ENCODE measurements around the gene PGC. TPM values are rescaled to one million over a fixed set of nuclear protein-coding genes. Genes with fewer than 3 reads are reported as not detected.

Gene PGC
- total and polyA plus RNA-seq, 2 of the 8 experiments (the other 6 are each of a cell fraction or from before 2014, with no cell fraction given): 0.09 TPM; not detected in 1

GRCh38 chr6:41791305-41791704 is 44.1 kb upstream of the PGC start:
- no peak overlapping the region for H3K4me3 ChIP-seq (ENCODE audit: extremely low read depth in 1 of 4, insufficient read depth in 2 of 4, low read depth in 3 of 4, low read length in 4 of 4)
- peaks cover 0 to 1% of the 10 kb centered on the region in 2 experiments for H4K20me1 ChIP-seq (replicated peaks in 1 of 2; ENCODE audit: control insufficient read depth in 1 of 2, insufficient read depth in 2 of 2, low read length in 2 of 2)
- H3K27me3 ChIP-seq (replicated peaks in 1 of 4; ENCODE audit: control insufficient read depth in 3 of 4, extremely low read depth in 1 of 4, insufficient read depth in 3 of 4, low read length in 3 of 4): no peaks in the 10 kb centered on the region
- H3K4me2 ChIP-seq (ENCODE audit: insufficient read depth in 1 of 2, low read depth in 2 of 2, low read length in 2 of 2): no peak overlapping the region
- no peak overlapping the region for H3K23ac ChIP-seq (ENCODE audit: insufficient read length)
- no peak overlapping the region for H3K56ac ChIP-seq (replicated peaks; ENCODE audit: insufficient read length, low read depth, low read length)
- H4K5ac ChIP-seq (ENCODE audit: insufficient read length, low read depth, low read length): no peak overlapping the region
- no peak overlapping the region for H2BK20ac ChIP-seq (ENCODE audit: low read length)
- no peak overlapping the region for H3K4ac ChIP-seq (replicated peaks; ENCODE audit: insufficient read length, low read depth, low read length)
- WGBS, 2 experiments (ENCODE audit: extremely low coverage in 1 of 2, insufficient coverage in 1 of 2, insufficient read length in 1 of 2, insufficient replicate concordance in 2 of 2, low coverage in 1 of 2, low lambda C conversion rate in 2 of 2, missing lambda C conversion rate in 1 of 2): 88% methylated on average over 1 of the region's 1 CpG; no CpG with 5 or more reads in 1 of the 2 experiments
- H2BK15ac ChIP-seq (ENCODE audit: low read length): no peak overlapping the region
- peaks cover 5% of the 10 kb centered on the region for H3K23me2 ChIP-seq (ENCODE audit: low read depth, low read length)
- H3K36me3 ChIP-seq (ENCODE audit: control insufficient read depth in 2 of 4, insufficient read depth in 4 of 4, low read length in 3 of 4): peaks cover 14 to 52% (median 28%) of the 10 kb centered on the region in 4 experiments; a peak in 7 of 8 replicates
- H2BK120ac ChIP-seq (replicated peaks; ENCODE audit: low read depth, low read length): no peak overlapping the region
- TF ChIP-seq CHD2 (IDR thresholded peaks at IDR 0.05; ENCODE audit: low read length) (no peak), MAFK (IDR thresholded peaks at IDR 0.05; ENCODE audit: low read depth, low read length) (peak; percentile 56; the same call in 1 of the 2 replicates), SP1 (IDR thresholded peaks at IDR 0.05; ENCODE audit: low read depth, low read length) (no peak)
- DNase-seq (ENCODE audit: low read depth in 1 of 2, low spot score in 2 of 2) (no peak), FAIRE-seq (no peak)
- ChIA-PET CTCF (ENCODE audit: partially characterized antibody) (interaction anchor here (0.5 to 2.0 kb wide), 4 partner anchors 10 to 254 kb away, joined by 3 to 7 read pairs (median 5); no protein-coding TSS in a partner anchor), POLR2A (ENCODE audit: partially characterized antibody) (interaction anchor here (0.6 to 2.5 kb wide), 6 partner anchors 14 to 268 kb away, joined by 3 to 6 read pairs (median 4); no protein-coding TSS in a partner anchor)
- no peak overlapping the region for H4K91ac ChIP-seq (replicated peaks; ENCODE audit: insufficient read length, low read length)
- peaks cover 0 to 12% of the 10 kb centered on the region in 2 experiments; a peak in 3 of 4 replicates for H3K79me2 ChIP-seq (ENCODE audit: control insufficient read depth in 1 of 2, insufficient read depth in 2 of 2, low read length in 2 of 2)
- no peak overlapping the region for H3K9ac ChIP-seq (replicated peaks in 1 of 4; ENCODE audit: extremely low read depth in 1 of 4, low read depth in 3 of 4, low read length in 3 of 4)
- no peak overlapping the region for H3K18ac ChIP-seq (ENCODE audit: extremely low read depth, low read length)
- H2AK5ac ChIP-seq (ENCODE audit: low read depth, low read length): no peak overlapping the region
- no peaks in the 10 kb centered on the region for H3K9me3 ChIP-seq (ENCODE audit: insufficient read depth in 2 of 2, low read depth in 1 of 2, low read length in 1 of 2)
- H3K79me1 ChIP-seq (ENCODE audit: low read depth, low read length): peaks cover 2% of the 10 kb centered on the region
- no peak overlapping the region for H2BK5ac ChIP-seq (ENCODE audit: low read depth, low read length)
- no peak overlapping the region for H3K14ac ChIP-seq (ENCODE audit: insufficient read length)
- no peak overlapping the region for H4K8ac ChIP-seq (ENCODE audit: extremely low read depth, insufficient read depth, low read length)
- no peaks in the 10 kb centered on the region; a peak in 2 of 7 replicates for H3K4me1 ChIP-seq (replicated peaks in 1 of 4; ENCODE audit: control insufficient read depth in 3 of 4, insufficient read depth in 4 of 4, low read length in 3 of 4)
- H2BK12ac ChIP-seq (ENCODE audit: low read depth, low read length): no peak overlapping the region
- H3K27ac ChIP-seq (ENCODE audit: low read depth, low read length): no peak overlapping the region
- H2AFZ ChIP-seq (ENCODE audit: low read length): no peak overlapping the region

All from H1 (cell line).